NCI-H2196 treated with DMSO at 0.1 percent for 48 hours (cell line): Measurements from ENCODE around the gene KIF1B.
"Not testable (repeated sequence)": the region's sequence is repeated elsewhere in the genome, so short reads cannot be mapped to it uniquely, and the experiment has no call there.

Experiments used
- DNase-seq: peaks from one replicate; lab custom pipeline; 2025; ENCODE audit not compliant: unreplicated experiment; lab: John Stamatoyannopoulos, UW

Gene KIF1B

DNA sequence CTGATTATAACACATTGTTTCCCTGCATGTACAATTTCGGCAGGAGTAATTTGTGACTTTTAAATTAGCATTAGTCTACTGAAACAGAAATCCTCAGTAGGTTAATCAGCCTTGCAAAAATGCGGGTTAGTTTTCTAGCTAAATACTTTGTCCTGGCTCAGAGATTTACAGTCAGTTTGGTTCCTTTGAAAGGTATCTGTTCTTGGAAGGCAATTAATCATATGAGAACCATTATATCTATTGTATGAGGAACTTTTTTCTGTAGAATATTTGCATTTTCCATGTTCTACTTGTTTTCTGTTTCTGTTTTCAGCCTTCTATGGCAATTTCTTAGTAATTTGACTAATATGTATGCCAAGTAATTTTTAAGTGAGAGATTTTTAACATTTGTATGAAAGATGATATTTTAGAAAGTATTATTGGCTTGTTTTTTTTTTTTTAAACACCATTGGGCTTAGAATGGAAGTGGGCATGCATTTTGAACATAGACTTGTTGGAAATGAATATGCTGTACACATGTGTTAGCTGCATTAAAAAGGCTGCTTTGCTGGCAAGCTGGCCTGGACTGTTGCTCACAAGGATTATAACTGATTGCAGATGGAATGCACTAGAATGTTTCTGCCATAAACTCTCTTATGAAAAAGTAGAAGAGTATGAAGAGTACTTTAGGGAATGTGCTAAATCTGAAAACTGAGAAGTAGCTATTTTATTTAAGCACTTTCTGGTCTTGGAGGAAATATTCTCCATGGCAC lies 26.2 kb downstream of the KIF1B start:
- no peak for DNase-seq

DNA sequence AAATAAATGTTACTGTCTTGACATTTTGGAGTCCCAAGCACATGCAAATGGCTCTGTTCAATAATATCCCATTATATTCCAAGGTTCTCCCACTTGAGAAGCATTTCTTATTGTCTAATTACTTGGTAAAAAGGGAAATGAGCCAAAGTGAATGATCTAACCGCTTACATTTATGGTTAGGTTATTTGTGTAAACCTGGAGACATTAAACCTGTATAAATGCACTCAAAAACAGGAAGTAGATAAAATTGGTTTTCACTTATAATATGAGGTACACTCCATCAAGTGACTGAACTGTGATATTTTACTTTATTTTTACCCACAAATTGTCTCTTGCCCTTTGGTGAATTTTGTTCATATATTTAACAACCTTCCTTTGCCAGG lies 26.8 kb downstream of the KIF1B start:
- DNase-seq, result no peak

DNA sequence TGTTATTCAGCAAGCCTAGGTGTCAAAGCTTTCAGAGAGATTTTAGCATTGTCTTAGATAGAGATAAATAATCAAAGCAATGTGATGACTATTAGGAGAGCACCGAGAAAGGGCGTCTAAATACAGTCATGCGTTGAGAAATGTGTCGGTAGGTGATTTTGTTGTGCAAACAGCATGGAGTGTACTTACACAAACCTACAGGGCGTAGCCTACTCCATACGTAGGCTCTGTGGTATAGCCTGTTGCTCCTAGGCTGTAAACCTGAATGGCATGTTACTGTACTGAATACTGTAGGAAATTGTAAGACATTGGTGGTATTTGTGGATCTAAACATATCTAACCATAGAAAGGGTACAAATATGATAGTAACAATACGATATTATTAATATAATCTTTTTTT lies 31.8 kb downstream of the KIF1B start:
- no peak for DNase-seq

DNA sequence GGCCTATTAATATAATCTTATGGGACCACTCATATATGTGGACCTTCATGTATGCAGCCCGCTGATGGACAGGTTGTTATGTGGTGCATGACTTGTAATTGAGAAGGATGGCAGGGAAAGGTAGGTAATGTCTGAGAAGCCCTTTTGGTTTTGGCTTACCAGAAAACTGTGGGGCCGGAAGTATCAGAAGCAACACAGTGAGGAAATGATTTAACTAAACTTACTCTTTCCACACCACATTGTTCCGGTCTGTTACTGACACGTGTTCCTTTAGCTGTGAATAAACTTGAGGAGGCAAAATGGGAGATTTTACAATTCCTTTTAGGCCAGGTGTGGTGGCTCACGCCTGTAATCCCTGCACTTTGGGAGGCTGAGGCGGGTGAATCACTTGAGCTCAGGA lies 32.4 kb downstream of the KIF1B start:
- no peak for DNase-seq

DNA sequence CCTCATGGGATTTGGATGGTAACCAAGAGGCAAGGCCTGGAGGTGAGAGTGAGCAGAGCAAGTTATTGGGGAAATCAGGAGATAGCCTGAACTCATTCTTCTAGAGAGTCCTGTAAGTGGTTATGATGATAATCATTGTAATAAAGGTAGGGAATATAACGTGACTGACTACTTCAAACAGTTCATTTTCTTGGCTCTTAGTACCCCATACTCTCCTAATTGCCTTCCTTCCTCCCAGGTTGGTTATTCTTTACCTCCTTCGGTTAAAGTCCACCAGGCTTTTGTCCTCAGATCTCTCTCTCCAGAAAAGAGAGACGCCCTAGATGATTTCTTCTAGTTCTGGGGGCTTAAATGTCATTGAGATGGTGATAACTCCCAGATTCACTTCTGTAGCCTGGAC lies 35.3 kb downstream of the KIF1B start:
- DNase-seq, result no peak

DNA sequence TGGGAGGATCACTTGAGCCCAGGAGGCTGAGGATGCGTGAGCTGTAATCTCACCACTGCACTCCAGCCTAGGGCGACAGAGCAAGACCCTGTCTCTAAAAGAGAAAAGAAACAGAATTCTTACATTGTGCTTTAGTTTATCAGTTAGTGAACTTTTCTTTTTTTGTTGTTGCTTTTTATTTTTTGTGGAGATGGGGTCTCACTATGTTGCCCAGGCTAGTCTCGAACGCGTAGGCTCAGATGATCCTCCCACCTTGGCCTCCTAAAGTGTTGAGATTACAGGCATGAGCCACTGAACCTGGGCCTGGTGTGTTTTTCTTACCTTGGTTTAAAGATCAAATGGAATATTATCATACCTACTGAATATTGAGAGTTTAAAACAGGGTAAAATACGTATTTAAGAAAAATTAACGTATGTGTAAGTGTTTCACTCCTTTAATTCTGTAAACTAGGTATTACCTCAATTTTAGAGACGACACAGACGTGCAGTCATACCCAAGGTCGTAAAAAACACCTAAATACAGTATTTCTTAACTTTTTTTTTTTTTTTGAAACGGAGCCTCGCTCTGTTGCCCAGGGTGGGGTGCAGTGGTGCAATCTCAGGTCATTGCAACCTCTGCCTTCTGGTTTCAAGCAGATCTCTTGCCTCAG lies 39.6 kb downstream of the KIF1B start:
- DNase-seq, result no peak

DNA sequence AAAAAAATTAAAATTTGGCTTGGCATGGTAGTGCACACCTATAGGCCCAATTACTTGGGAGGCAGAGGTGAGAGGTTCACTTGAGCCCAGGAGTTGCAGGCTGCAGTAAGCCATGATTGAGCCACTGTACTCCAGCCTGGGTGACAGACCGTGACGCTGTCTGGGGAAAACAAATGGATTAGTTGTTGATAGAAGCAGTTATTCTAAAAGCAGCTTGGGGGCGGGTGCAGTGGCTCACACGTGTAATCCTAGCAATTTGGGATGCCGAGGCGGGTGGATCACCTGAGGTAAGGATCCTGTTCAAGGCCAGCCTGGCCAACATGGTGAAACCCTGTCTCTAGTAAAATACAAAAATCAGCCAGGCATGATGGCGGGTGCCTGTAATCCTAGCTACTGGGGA lies 40.3 kb downstream of the KIF1B start:
- DNase-seq, result no peak

DNA sequence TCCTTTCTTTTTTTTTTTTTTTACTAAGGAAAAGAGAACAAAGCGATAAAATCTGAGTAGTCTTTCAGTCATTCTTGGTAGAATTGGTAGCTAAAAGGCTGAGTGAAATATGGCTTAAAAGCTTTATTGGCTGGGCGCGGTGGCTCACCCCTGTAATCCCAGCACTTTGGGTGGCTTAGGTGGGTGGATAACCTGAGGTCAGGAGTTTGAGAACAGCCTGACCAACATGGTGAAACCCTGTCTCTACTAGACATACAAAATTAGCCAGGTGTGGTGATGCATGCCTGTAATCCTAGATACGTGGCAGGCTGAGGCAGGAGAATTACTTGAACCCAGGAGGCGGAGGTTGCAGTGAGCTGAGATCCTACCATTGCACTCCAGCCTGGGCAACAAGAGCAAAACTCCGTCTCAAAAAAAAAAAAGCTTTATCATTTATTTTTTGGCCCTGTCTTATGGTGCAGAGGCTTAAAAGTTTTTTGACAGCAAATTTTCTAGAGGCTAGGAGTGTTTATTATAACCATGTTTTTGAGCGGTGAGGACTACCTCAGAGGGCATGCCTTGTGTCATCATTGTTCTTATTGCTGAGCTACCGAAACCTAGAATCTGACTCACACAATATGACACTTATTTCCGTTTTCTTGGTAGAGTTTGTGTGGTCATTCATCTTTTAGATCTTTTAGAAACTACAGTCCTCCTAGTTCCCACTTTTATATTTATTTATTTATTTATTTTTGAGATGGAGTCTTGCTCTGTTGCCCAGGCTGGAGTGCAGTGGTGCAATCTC lies 41.1 kb downstream of the KIF1B start:
- not testable (repeated sequence) for DNase-seq

DNA sequence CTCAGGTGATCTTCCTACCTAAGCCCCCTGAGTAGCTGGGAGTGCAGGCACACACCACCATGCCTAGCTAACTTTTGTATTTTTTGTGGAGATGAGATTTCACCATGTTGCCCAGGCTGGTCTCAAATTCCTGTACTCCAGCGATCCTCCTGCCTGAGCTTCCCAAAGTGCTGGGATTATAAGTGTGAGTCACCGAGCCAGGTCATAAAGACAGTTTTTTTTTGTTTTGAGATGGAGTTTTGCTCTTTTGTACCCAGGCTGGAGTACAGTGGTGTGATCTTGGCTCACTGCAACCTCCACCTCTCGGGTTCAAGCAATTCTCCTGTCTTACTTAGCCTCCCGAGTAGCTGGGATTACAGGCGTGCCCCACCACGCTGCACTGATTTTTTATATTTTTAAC lies 42.1 kb downstream of the KIF1B start:
- no peak for DNase-seq

DNA sequence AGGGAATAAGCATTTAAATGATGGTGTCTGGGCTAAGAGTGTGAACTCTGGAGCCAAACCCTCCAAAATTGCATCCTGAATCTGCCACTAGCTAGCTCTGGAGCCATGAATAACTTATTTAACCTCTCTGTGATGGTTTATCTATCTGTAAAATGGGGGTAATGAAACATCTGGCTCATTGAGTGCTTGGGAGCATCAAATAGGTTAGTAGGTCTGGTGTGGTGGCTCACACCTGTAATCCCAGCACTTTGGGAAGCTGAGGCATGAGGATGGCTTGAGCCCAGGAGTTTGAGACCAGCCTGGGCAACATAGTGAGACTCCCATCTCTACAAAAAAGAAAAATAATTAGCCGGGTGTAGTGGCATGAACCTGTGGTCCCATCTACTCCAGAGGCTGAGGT lies 42.8 kb downstream of the KIF1B start:
- no peak for DNase-seq

DNA sequence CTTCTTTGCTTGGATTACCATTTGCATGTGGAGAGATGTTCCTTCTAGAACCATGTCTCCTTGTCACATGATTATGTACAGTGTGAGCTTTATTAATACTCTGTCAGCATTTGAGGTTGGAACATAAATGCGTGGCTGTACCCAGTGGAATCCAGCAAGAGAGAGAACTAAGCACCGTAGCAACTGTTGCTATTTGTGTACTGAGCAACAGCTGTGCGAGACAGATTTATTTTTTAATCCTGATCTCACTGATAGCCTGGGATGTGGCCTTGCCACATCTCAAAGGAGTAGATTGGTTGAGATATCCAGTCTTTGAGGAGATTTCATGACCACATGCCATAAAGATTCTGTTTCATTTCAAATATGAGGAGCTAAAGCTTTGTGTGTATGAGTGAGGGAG lies 43.4 kb downstream of the KIF1B start:
- DNase-seq, result peak; percentile 17

DNA sequence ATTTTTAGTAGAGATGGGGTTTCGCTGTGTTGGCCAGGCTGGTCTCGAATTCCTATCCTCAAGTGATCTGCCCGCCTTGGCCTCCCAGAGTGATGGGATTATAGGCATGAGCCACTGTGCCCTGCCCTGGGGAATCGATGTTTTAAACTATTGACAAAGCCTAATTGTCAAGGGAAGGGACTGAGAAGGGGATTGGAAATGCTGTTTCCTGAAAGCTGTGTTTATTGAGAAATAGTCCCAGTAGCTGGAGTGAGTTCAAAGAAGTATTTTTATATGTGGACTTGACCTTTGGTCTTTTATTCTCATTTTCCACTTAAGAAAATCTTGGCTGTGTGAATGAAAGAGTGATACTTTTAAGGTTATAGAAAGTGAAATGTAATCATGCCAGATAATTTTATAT lies 47.5 kb downstream of the KIF1B start:
- DNase-seq, result no peak

DNA sequence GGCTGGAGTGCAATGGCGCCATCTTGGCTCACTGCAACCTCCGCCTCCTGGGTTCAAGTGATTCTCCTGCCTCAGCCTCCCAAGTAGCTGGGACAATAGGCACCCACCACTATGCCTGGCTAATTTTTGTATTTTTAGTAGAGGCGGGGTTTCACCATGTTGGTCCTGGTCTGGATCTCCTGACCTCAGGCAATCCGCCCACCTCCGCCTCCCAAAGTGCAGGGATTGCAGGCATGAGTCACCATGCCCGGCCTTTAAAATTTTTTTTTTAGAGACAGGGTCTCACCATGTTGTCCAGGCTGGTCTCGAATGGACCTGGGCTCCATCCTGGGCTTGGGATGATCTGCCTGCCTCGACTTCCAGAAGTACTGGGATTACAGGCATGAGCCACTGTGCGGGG lies 49.2 kb downstream of the KIF1B start:
- not testable (repeated sequence) for DNase-seq

DNA sequence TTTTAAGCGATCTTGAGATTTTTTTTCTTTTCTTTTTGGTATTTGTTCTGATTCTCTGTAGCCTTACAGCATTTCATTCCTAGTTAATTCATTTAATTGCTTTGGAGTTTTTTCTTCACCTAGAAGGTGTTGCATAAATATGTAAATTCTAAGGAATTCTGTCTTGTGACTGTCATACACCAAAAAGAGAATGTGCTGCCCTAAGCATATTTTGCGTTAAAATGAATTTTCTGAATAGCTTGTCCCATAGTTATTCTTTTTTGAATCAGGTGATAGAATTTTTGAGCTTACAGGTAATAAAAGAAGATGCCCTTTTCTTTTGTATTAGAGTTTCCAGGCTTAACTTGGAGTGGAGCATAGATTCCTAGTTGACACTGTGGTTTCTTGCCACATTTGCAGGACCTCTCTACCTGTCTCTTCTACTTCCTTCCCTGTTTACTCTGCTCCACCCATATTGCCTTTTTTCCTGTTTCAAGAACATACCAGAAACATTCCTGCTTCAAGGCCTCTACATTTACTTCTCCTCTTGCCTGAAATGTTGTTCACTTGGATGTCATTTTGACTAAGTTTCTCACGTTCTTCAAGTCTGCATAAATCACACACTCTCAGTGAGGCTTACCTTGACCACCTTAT lies 53.2 kb downstream of the KIF1B start:
- no peak for DNase-seq

DNA sequence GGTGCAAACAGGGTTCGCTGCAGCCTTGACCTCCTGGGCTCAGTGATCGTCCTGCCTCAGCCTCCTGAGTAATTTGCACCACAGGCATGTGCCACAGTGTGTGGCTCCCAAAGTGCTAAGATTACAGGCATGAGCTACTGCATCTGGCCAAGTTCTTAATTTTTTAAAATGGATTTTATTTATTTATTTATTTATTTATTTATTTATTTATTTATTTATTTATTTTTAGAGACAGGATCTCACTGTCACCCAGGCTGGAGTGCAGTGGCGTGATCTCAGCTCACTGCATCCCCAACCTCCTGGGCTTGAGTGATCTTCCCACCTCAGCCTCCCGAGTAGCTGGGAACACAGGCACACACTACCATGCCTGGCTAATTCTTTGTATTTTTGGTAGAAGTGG lies 54.7 kb downstream of the KIF1B start:
- no peak for DNase-seq

DNA sequence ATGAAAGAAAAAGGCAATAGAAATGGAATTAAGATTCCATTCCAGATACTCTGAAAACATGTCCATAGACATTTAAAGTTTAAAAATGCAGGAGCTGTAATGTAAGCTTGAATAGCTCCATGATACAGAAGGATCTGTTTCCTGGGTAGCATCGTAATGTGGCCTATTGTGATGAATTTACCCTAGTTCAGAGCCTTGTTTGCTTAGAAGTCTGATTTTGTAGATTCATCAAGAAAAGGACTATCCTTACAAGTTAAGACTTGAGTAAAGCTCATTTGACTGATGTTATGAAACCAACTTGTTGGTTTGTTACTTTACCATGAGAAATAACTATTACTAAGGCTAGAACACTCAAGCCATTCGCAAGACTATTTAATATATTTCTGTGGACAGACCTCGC lies 55.5 kb downstream of the KIF1B start:
- DNase-seq, result no peak

DNA sequence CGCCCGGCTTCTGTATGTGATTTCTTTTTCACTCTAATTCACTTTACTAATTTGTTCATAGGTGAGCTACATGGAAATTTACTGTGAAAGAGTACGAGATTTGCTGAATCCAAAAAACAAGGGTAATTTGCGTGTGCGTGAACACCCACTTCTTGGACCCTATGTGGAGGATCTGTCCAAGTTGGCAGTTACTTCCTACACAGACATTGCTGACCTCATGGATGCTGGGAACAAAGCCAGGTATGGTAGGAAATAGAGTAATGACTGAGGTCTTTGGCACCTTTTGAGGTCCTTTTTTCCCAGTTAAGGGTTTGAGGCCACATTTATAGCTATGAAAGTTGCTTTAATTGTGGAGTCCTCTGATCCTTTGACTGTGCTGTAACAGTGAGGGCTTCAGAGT lies 56.9 kb downstream of the KIF1B start:
- DNase-seq, result no peak

DNA sequence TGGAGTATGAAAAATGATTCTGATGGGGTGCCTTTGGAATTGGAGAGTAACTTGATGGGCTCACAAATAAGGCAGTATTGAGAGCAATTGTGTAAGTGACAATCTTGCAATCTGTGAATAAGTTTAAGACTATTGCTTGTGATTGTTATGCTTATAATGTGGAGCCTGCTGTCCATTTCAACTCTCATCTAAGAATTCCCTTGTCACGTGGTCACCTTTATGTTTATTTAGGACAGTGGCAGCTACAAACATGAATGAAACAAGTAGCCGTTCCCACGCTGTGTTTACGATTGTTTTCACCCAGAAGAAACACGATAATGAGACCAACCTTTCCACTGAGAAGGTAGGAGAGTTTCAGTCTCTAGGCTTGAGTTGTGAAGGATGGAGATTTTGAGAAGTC lies 57.6 kb downstream of the KIF1B start:
- no peak for DNase-seq

DNA sequence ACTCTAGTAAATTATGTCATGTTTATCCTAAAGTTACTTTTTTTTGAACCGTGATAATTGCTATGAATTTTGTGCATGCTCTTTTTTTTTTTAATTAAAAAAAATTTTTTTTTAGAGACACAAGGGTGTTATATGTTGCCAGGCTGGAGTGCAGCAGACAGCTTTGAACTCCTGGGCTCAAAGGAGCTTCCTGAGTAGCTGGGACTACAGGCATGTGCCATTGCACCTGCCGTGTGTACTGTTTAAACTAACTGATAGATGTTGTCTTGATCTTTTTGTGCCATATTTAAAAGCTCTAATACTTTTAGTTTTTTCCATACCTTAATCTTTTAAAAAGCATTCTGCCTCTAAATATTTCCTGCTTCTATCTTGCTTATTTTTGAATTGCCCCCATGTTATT lies 60.7 kb downstream of the KIF1B start:
- DNase-seq, result no peak

DNA sequence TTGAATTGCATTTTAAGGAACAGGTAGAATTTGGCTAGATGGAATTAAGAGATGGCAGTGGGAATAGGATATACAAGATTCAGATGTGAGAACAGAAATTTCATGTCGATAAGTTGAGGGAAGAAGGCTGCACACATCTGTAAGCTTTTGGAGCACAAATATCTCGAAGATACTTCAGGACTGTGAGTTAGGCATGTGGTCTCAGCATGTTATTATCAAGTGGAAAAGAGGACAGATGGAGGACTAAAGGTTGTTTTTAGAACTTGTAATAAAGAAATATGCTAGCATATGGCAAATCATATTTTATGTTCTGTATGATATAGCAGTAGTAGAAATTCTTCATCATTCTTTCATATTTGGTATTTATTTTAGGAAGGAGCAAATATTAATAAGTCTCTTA lies 61.5 kb downstream of the KIF1B start:
- no peak for DNase-seq

DNA sequence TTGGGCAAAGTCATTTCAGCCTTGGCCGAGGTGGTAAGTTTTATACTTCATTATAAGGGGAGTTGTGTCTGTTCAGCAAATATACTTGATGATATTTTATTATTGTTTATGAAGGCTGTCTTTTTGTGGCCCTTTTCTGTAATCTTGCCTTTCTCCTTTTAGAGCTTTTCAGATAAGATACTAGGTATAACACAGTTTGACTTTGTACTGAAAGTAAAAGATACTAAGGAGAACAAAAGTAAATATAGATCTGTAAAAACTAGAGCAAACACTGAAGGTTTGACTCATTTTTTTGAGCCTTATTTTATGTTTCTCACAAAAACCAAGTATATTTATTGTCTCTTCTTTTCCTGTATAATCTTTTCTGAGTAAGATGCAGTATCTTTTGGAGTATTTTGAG lies 61.9 kb downstream of the KIF1B start:
- DNase-seq, result no peak

DNA sequence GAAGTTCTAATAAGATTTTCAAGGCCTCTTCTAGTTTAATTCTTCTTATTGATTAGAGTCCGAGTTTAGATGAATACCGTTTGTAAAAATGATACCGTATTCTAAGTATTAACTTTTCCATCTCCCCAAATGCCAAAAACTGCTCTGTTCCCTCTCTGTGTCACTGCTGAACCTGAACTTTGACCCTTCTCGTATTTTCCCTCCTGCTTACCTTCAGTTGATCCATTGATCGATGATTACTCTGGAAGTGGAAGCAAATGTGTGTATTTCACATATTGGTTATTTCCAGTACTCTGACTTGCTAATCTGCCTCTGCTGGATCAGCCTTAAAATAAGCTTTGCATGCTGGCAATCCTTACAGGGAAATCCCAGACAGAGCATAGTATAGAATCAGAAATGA lies 68.5 kb downstream of the KIF1B start:
- no peak for DNase-seq
